NCI-H748 (cell line): ENCODE results near the gene FTCDNL1.
A peak's percentile ranks its signal among the peaks of the same experiment; 100 is the strongest.

Experiments used
- DNase-seq: peaks from one replicate; lab custom pipeline; 2025; ENCODE audit not compliant: unreplicated experiment; lab: John Stamatoyannopoulos, UW

The FTCDNL1 gene

GRCh38 chr2:199850718-199851500 lies at the start of gene FTCDNL1:
TSS of gene FTCDNL1 (minus strand) at chr2:199851192. CDS start at chr2:199848962, 2,230 bp downstream.
- DNase-seq: peak; percentile 75

DNA sequence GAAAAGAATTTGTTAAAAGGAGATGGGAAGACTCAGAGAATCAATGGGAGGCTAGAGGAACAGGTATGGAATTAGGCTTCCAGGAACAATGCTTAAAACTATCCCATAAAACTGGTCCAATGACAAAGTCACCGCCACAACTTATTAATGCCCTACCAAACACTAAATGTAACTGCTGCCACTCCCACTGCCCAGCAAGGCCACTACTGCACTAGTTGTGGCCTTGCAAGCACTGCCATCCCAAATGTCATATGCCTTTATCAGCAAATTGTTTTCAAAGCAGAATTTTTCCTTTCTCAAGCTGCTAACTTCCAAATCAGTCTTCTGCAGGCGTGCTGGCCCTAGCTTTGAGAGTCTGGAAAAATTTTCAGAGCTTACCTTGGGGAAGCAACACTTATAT lies 45.6 kb upstream of the FTCDNL1 start:
- no peak for DNase-seq

- no peak for DNase-seq
Measured at GRCh38 chr2:199895406-199895805, 44.4 kb upstream of the FTCDNL1 start.

- no peak for DNase-seq
Measured at GRCh38 chr2:199883474-199884212, 32.7 kb upstream of the FTCDNL1 start.

- DNase-seq: no peak
Measured at GRCh38 chr2:199882667-199883066, 31.7 kb upstream of the FTCDNL1 start.

- DNase-seq: no peak
Measured at GRCh38 chr2:199875400-199875799, 24.4 kb upstream of the FTCDNL1 start.

GRCh38 chr2:199874209-199874608 lies 23.2 kb upstream of the FTCDNL1 start:
- DNase-seq: no peak

GRCh38 chr2:199870581-199870980 lies 19.6 kb upstream of the FTCDNL1 start:
- DNase-seq: no peak

GRCh38 chr2:199869653-199870052 lies 18.7 kb upstream of the FTCDNL1 start:
- no peak for DNase-seq

GRCh38 chr2:199869227-199869541 lies 18.2 kb upstream of the FTCDNL1 start:
- DNase-seq: no peak

DNA sequence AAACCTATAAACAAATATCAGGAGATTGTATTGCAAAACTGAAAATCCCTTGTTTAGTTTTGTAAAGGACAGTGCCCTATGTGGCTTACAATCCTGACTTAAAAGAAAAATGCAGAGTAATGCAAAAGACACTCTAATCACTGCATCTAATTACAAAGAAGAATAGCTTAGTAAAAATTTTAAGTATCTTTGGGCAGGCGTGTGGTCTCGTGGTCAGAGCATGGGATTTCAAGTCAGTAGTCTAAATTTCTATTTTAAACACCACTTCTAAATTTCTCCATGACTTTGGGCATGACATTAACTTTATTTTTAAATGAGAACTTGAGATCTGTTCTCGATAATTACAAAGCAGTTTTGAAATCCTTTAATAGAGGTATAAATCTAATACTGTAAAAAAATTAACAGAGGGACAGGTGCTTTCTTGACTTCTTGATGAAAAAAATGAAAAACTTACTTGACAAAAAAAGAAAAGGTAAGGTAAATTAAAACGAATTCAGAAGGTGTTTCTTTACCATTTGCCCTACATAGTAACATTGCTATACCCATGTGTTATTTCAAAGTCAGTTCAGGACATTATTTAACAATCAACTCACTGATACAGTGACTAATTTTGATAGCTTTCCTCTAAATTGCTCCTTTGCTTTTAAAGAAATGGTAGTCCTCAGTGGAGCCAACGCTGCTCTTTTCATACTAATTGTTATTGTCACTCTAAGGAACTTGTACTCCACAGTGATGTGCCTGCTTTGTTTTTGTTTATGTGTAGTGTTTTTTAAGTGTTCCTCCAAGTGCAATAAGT lies 17.6 kb upstream of the FTCDNL1 start:
- DNase-seq: no peak

GRCh38 chr2:199865905-199866304 lies 14.9 kb upstream of the FTCDNL1 start:
- no peak for DNase-seq

- no peak for DNase-seq
Measured at GRCh38 chr2:199862788-199863187, 11.8 kb upstream of the FTCDNL1 start.

DNA sequence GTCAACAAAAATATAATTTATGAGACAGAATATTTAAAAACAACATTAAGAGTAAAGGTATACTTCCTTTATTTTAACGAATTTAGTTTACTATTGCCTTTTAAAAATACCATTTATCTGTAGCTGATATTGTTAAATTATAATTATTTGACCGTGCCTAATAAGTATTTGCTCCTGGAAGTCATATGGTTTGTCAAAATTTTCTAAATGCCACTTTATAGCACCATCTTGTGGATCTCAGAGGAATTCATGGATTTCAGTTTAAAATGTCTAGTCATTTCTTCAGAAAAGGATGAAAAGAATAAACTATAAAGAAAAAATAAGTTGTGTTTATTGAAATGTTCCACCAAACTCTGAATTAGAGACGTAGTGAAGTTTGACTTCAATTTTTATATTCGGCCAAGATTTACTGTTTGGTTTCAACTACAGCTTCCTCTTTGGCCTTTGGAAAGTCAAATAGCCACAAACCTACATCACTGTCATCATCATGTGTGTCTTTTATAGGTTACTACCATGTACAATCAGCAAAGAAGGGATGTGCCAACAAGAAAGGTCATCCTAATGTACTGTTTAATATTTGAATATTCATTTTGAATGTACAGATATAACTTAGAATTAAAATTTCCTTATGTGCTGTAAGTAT lies 10.3 kb upstream of the FTCDNL1 start:
- DNase-seq: peak; percentile 38

DNA sequence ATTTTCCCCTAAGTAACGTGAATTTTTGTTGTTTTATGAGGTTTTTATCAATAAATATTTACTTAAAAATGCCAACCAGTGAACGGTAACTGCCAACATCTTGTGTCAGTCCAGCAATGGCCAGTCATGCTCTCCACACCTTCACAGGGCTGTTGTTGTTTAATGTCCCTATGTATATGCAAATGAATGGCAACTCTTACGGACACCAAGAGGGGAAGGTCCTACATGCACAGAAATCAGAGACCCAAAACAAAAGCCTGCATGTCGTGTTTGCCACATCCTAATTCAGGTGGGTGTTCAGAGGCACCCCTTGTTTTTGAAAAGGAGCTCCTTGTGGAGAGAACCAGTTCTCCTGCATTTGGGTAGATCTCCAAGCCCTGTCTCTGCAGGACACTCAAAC lies 4.8 kb upstream of the FTCDNL1 start:
- DNase-seq: no peak

DNA sequence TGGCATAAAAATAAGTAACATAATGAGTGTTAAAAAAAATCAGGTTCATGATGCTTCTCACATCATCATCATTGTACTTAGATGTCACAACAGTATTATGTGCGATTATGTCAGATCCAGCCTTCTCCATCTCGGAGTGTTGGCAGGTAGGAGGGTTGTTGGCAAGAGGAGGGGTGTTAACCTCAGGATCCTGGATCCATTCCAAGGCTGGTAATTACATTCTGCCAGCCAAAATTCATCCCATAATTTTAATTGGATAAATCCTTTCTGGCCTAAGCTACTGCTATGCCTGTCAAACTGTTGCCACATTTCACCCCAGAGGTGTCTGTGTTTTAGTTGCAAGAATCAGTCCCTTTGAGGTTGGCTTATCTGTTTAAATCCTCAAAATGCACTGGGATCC lies 891 bp upstream of the FTCDNL1 start:
- peak; percentile 68 for DNase-seq

DNA sequence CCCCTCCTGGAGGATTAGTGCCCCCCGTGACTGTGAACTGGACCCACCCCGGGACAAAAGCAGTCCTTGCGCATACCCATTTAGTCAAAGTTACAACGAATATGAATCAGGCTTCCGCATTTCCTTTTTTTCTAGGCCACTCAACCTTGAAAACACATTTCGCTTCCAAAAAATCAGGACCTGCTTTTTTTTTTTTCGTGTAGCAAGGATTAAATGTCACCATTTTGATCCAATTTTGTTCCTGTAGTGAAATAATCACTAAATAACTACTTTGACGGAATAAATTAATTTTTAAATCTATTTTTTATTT lies 464 bp upstream of the FTCDNL1 start:
- no peak for DNase-seq

- peak; percentile 84 for DNase-seq
Measured at GRCh38 chr2:199850218-199850717, 724 bp downstream of the FTCDNL1 start.

GRCh38 chr2:199848389-199849130 lies 2.4 kb downstream of the FTCDNL1 start:
- DNase-seq: peak; percentile 93

GRCh38 chr2:199847181-199847864 lies 3.7 kb downstream of the FTCDNL1 start:
- DNase-seq: no peak
